Adrenal gland (tissue), 12 donors: ENCODE measurements around the gene SYT4. TPM values are rescaled to one million over a fixed set of nuclear protein-coding genes. Genes with fewer than 3 reads are reported as not detected.
A peak's percentile ranks its signal among the peaks of the same experiment; 100 is the strongest.

Source experiments
- DNase-seq, 7 donors: peaks; one replicate each; pipeline ENCODE4 v3.0.0-alpha.2; 2019 to 2020
- H3K27ac ChIP-seq, 5 donors: fragments of 200-600 bp; sonication (generic) in 4 of 5; 1 replicate in 3 of 5; 2 replicates in 2 of 5; pipeline versions ENCODE4 v1.5.1 to v1.8.0; 2016 to 2020; ENCODE audit warnings: mild to moderate bottlenecking in 1 of 5
- H3K27me3 ChIP-seq: fragments of 200-600 bp; 2 replicates; pipeline ENCODE4 v1.8.0; 2021
- H3K36me3 ChIP-seq, 2 donors: fragments of 200-600 bp; replicated peaks in 1 of 2; 1 replicate in 1 of 2; 2 replicates in 1 of 2; pipeline versions ENCODE4 v1.5.1 to v1.8.0; 2018 to 2022
- H3K4me1 ChIP-seq, 2 donors: fragments of 200-600 bp; replicated peaks in 1 of 2; 1 replicate in 1 of 2; 2 replicates in 1 of 2; pipeline versions ENCODE4 v1.5.1 to v1.8.0; 2018 to 2021
- H3K4me3 ChIP-seq, 4 donors: fragments of 200-600 bp; sonication (generic) in 3 of 4; one replicate each; pipeline ENCODE4 v1.5.1; 2016 to 2018
- H3K9me3 ChIP-seq, 3 donors: fragments of 200-600 bp; sonication (generic) in 1 of 3; replicated peaks in 1 of 3; 1 replicate in 2 of 3; 2 replicates in 1 of 3; pipeline versions ENCODE4 v1.5.1 to v1.8.0; 2016 to 2021
- POLR2A ChIP-seq, 2 donors: fragments of 450-650 bp; IDR thresholded peaks; one replicate each; pipeline ENCODE4 v1.6.1; 2017; ENCODE audit warnings: antibody characterized with exemption in 2 of 2, mild to moderate bottlenecking in 2 of 2, moderate library complexity in 1 of 2
- WGBS, 4 donors: extraction: QIAGEN DNeasy Blood & Tissue Kit in 2 of 4; methylation state at CpG; one replicate each; pipeline versions ENCODE4 v1.1.5 to v1.1.7; 2013 to 2017; 5-methylcytosine and 5-hydroxymethylcytosine counted together
- intact Hi-C, 2 donors: fragments of 100-400 bp; cut with DNase I; formaldehyde crosslinking; loops; one replicate each; pipeline versions ENCODE4 v1.14.1 to v1.15.0; 2022 to 2023
- polyA plus RNA-seq, 3 donors: library from polyadenylated mRNA; stranded (reverse); fragments of 200-250 nt in 2 of 3; fragments of 350-450 nt in 1 of 3; fragmentation: Illumina TruSeq in 1 of 3; extraction: RNeasy Lipid Tissue Mini Kit (QIAGEN cat#74804) in 1 of 3; gene quantifications; one replicate each; pipeline ENCODE4 v1.2.3, GENCODE V29; 2013 to 2014
- total RNA-seq, 9 donors: library from RNA; depleted of rRNA in 4 of 9; stranded (reverse); fragments of >200 nt in 4 of 9; fragments of 120-200 nt in 1 of 9; fragmentation: NEBNext Ultra II Directional in 1 of 9; extraction: Animal tissue kit (Norgen Biotek cat#: 25700) in 1 of 9; gene quantifications; one replicate each; pipeline versions ENCODE4 v1.1.0 to v1.2.4, GENCODE V29; 2013 to 2023
- TF ChIP-seq, protein P1 (sequence below), 6 experiments: fragments of 450-650 bp in 4 of 6; fragments of 200-600 bp in 2 of 6; sonication (generic) in 1 of 6; IDR thresholded peaks; 1 replicate in 5 of 6; 2 replicates in 1 of 6; pipeline versions ENCODE4 v1.5.1 to v1.8.0; 2016 to 2021; ENCODE audit warnings: antibody characterized with exemption in 6 of 6, mild to moderate bottlenecking in 2 of 6, moderate library complexity in 1 of 6
- donor health status: healthy with polysubstance abuse.
- donor health status: Bipolar disorder and iron deficiency.
- donor health status: DM: yes; HTN: yes; CAD: no.
- donor health status: DM: no; HTN: no; CAD: no.
- donor health status: DM: no; HTN: no; CAD: no.
- donor health status: DM: yes; HTN: yes; CAD: no.

The SYT4 gene
- total and polyA plus RNA-seq, 12 donors = 0.30 to 18.7 (median 2.1) TPM; not detected in 2

DNA sequence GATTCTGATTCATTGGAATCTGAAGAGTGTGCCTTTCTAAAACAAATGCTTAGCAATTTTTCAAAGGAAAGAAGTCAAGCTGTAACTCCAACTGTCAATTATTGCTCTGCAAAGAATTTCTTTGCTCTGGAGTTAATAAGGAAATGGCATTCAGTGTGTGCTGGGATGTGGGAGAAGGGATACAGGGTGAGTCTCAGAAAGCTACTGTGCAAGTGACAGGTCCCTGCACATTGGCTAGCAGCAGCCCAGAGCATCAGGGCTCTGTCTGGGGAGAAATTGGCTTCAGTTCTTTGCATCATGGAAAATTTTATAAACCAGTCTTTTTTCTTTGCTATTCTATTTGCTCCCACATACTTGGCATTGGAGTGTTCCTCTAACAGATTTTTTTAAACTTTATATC lies 1.1 kb upstream of the SYT4 start:
- Histone ChIP-seq H3K4me1 (no peaks in the 10 kb centered on the region), H3K27me3 (no peaks in the 10 kb centered on the region), H3K36me3 (no peaks in the 10 kb centered on the region), H3K27ac (no peak overlapping the region), H3K4me3 (no peak overlapping the region), H3K9me3 (no peaks in the 10 kb centered on the region)
- intact Hi-C loops = no loop called here
- DNase-seq = no peak
- TF ChIP-seq POLR2A (IDR thresholded peaks at IDR 0.05) = no peak
- TF ChIP-seq, protein P1, sequence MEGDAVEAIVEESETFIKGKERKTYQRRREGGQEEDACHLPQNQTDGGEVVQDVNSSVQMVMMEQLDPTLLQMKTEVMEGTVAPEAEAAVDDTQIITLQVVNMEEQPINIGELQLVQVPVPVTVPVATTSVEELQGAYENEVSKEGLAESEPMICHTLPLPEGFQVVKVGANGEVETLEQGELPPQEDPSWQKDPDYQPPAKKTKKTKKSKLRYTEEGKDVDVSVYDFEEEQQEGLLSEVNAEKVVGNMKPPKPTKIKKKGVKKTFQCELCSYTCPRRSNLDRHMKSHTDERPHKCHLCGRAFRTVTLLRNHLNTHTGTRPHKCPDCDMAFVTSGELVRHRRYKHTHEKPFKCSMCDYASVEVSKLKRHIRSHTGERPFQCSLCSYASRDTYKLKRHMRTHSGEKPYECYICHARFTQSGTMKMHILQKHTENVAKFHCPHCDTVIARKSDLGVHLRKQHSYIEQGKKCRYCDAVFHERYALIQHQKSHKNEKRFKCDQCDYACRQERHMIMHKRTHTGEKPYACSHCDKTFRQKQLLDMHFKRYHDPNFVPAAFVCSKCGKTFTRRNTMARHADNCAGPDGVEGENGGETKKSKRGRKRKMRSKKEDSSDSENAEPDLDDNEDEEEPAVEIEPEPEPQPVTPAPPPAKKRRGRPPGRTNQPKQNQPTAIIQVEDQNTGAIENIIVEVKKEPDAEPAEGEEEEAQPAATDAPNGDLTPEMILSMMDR (IDR thresholded peaks at IDR 0.05) = no peak

DNA sequence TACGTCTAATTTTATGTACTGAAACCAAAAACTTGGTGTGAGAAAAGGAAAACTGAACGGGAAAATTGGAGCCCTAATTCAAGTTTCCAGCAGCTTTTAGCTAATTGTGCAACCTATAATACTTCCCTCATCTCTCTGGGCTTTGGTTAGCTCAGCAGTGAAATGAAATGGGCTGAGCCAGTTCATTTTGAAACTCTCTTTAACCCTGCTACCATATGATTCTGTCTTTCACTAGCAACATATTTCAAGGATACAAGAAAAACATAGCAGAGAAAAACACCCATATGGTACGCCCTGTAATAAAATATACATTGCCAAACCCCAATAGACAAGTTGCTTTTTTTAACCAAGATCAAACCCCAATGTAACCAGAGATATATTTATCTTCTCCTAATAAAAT lies 799 bp downstream of the SYT4 start:
- intact Hi-C loops = no loop called here
- no peaks in the 10 kb centered on the region for H3K4me1 ChIP-seq
- no peaks in the 10 kb centered on the region for H3K36me3 ChIP-seq
- TF ChIP-seq POLR2A (IDR thresholded peaks at IDR 0.05) = no peak
- TF ChIP-seq, protein P1 (IDR thresholded peaks at IDR 0.05) = no peak
- WGBS, 4 donors = 59 to 72% (median 70%) methylated on average over 3 of the region's 3 CpGs
- H3K27me3 ChIP-seq = no peaks in the 10 kb centered on the region
- no peaks in the 10 kb centered on the region for H3K9me3 ChIP-seq
- peak overlapping the region in 1 of 5 donors; percentile 18 for H3K27ac ChIP-seq
- no peak for DNase-seq
- no peak overlapping the region for H3K4me3 ChIP-seq

DNA sequence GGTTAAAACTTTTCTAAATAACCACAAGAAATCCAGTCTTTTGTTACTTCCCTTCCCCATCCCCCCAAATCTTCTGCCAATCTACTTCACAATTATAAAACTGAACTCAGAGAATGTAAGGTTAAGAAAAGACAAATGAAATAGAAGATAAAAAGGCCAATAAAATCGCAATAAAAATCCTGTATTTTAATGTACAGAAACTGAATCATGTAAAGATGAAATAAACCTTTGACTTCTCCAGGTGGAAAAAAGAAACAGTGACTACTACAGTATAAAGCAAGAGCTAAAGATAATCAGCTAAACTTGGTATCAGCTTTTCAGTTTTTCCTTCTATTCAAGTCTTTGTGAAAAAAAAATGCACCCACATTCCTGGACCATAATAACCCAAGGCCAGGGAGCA lies 1.7 kb downstream of the SYT4 start:
- Histone ChIP-seq H3K36me3 (no peaks in the 10 kb centered on the region), H3K27ac (no peak overlapping the region), H3K9me3 (no peaks in the 10 kb centered on the region), H3K27me3 (no peaks in the 10 kb centered on the region), H3K4me3 (no peak overlapping the region), H3K4me1 (no peaks in the 10 kb centered on the region)
- no peak for DNase-seq
- intact Hi-C loops = no loop called here
- TF ChIP-seq, protein P1 (IDR thresholded peaks at IDR 0.05) = no peak
- TF ChIP-seq POLR2A (IDR thresholded peaks at IDR 0.05) = no peak
- WGBS, 4 donors = 58 to 77% (median 65%) methylated on average over 1 of the region's 1 CpG

DNA sequence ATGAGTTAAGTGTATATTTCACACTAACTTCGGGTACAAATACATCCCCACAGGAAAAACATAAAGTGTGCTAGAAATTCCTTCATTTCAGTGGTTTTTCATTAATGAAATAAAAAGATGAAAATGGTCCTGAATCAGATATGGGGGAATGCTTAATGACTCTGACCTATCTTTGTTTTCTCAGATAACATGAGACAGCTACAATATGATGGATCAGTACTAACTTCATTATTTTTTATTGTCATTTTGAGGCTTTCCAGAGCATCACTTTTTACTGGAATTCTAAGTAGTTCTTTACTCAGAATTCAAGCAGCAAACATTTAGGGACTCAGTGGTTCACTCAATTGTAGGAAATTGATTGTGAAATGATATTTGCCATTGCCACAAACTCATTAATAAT lies 2.8 kb downstream of the SYT4 start:
- no peaks in the 10 kb centered on the region for H3K4me1 ChIP-seq
- no peak overlapping the region for H3K27ac ChIP-seq
- no peak for TF ChIP-seq POLR2A (IDR thresholded peaks at IDR 0.05)
- TF ChIP-seq, protein P1 (IDR thresholded peaks at IDR 0.05) = no peak
- H3K9me3 ChIP-seq = no peaks in the 10 kb centered on the region
- H3K4me3 ChIP-seq = no peak overlapping the region
- DNase-seq = no peak
- intact Hi-C loops = loop anchor here in 1 of 2 donors (5.0 kb wide), 1 partner anchor 977 kb away; no protein-coding TSS in a partner anchor
- no peaks in the 10 kb centered on the region for H3K36me3 ChIP-seq
- WGBS, 4 donors = 41 to 67% (median 50%) methylated on average over 1 of the region's 1 CpG
- H3K27me3 ChIP-seq = no peaks in the 10 kb centered on the region
